HG02623 (cell line): Measurements from ENCODE around the gene PRKCA.
"Not testable (repeated sequence)": the region's sequence is repeated elsewhere in the genome, so short reads cannot be mapped to it uniquely, and the experiment has no call there.

ENCODE experiments used
- ATAC-seq: cut with Tn5 transposase; IDR thresholded peaks from one replicate; pipeline ENCODE4 v1.9.1; 2021; ENCODE audit warnings: moderate library complexity; ENCODE audit not compliant: unreplicated experiment

The PRKCA gene

GRCh38 chr17:66602659-66603384 is 300.4 kb downstream of the PRKCA start:
- no peak for ATAC-seq

GRCh38 chr17:66604376-66604775 is 302.0 kb downstream of the PRKCA start:
- ATAC-seq = no peak

GRCh38 chr17:66605541-66605940 is 303.1 kb downstream of the PRKCA start:
- no peak for ATAC-seq

GRCh38 chr17:66610361-66611133 is 308.1 kb downstream of the PRKCA start:
- no peak for ATAC-seq

- no peak for ATAC-seq
These were observed 309.0 kb downstream of the PRKCA start for GRCh38 chr17:66611397-66611796.

- ATAC-seq = no peak
These were observed 310.6 kb downstream of the PRKCA start for GRCh38 chr17:66612993-66613392.

- ATAC-seq = no peak
These were observed 312.1 kb downstream of the PRKCA start for GRCh38 chr17:66614469-66614868.

- no peak for ATAC-seq
These were observed 316.8 kb downstream of the PRKCA start for GRCh38 chr17:66619206-66619605.

- ATAC-seq = no peak
These were observed 318.1 kb downstream of the PRKCA start for GRCh38 chr17:66620528-66620927.

GRCh38 chr17:66624630-66625029 is 322.2 kb downstream of the PRKCA start:
- ATAC-seq = not testable (repeated sequence)

- no peak for ATAC-seq
These were observed 322.9 kb downstream of the PRKCA start for GRCh38 chr17:66625311-66625767.

- no peak for ATAC-seq
These were observed 325.6 kb downstream of the PRKCA start for GRCh38 chr17:66627985-66628384.

GRCh38 chr17:66629762-66630161 is 327.3 kb downstream of the PRKCA start:
- ATAC-seq = no peak

- ATAC-seq = no peak
These were observed 328.0 kb downstream of the PRKCA start for GRCh38 chr17:66630379-66630778.

- no peak for ATAC-seq
These were observed 328.5 kb downstream of the PRKCA start for GRCh38 chr17:66630828-66631472.

GRCh38 chr17:66632731-66633130 is 330.3 kb downstream of the PRKCA start:
- ATAC-seq = no peak

- ATAC-seq = no peak
These were observed 331.0 kb downstream of the PRKCA start for GRCh38 chr17:66633317-66633965.

GRCh38 chr17:66634193-66634592 is 331.8 kb downstream of the PRKCA start:
- no peak for ATAC-seq

GRCh38 chr17:66635386-66636045 is 333.1 kb downstream of the PRKCA start:
- no peak for ATAC-seq

GRCh38 chr17:66636111-66636510 is 333.7 kb downstream of the PRKCA start:
- ATAC-seq = no peak

- no peak for ATAC-seq
These were observed 335.1 kb downstream of the PRKCA start for GRCh38 chr17:66637491-66637890.
